ENCODE results near the gene ARL14. TPM values are rescaled to one million over a fixed set of nuclear protein-coding genes. Genes with fewer than 3 reads are reported as not detected.

ARL14 gene
- total RNA-seq, result not detected

- H3K27ac Mint-ChIP-seq, result no peak within 1 kb of the TSS
- ChIA-PET CTCF (interaction anchor here (0.7 to 2.7 kb wide), 2 partner anchors 10 to 272 kb away, joined by 4 to 9 read pairs; no protein-coding TSS in a partner anchor), POLR2A (no interaction called here)
- intact Hi-C loops (cut with micrococcal nuclease), result no loop called here
- H3K4me1 Mint-ChIP-seq (ENCODE audit: low read depth), result no peaks in the 10 kb centered on the region
- TF ChIP-seq, protein P1, sequence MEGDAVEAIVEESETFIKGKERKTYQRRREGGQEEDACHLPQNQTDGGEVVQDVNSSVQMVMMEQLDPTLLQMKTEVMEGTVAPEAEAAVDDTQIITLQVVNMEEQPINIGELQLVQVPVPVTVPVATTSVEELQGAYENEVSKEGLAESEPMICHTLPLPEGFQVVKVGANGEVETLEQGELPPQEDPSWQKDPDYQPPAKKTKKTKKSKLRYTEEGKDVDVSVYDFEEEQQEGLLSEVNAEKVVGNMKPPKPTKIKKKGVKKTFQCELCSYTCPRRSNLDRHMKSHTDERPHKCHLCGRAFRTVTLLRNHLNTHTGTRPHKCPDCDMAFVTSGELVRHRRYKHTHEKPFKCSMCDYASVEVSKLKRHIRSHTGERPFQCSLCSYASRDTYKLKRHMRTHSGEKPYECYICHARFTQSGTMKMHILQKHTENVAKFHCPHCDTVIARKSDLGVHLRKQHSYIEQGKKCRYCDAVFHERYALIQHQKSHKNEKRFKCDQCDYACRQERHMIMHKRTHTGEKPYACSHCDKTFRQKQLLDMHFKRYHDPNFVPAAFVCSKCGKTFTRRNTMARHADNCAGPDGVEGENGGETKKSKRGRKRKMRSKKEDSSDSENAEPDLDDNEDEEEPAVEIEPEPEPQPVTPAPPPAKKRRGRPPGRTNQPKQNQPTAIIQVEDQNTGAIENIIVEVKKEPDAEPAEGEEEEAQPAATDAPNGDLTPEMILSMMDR (IDR thresholded peaks at IDR 0.05), result no peak
- H3K4me3 Mint-ChIP-seq, result no peak within 1 kb of the TSS
- DNase-seq, result no peak
- no peaks in the 10 kb centered on the region for H3K9me3 Mint-ChIP-seq
- ATAC-seq, result no peak
- no peaks in the 10 kb centered on the region for H3K36me3 Mint-ChIP-seq (ENCODE audit: low read depth)
- peaks cover 16% of the 10 kb centered on the region for H3K27me3 Mint-ChIP-seq
Measured at GRCh38 chr3:160676547-160677303, at the start of gene ARL14. Gene ARL14 (plus strand): TSS chr3:160677160. CDS start chr3:160677347, 187 bp downstream.

GRCh38 chr3:160629491-160629890 lies 47.5 kb upstream of the ARL14 start:
- ChIA-PET POLR2A (no interaction called here), CTCF (no interaction called here)
- Mint-ChIP-seq H3K9me3 (no peaks in the 10 kb centered on the region), H3K27me3 (no peaks in the 10 kb centered on the region), H3K4me3 (no peak overlapping the region), H3K27ac (no peak overlapping the region), H3K36me3 (ENCODE audit: low read depth) (no peaks in the 10 kb centered on the region), H3K4me1 (ENCODE audit: low read depth) (no peaks in the 10 kb centered on the region)
- ATAC-seq (no peak), DNase-seq (no peak)
- TF ChIP-seq, protein P1 (IDR thresholded peaks at IDR 0.05), result no peak
- intact Hi-C loops (cut with micrococcal nuclease), result no loop called here

GRCh38 chr3:160633361-160634083 lies 43.4 kb upstream of the ARL14 start:
- no peak for DNase-seq
- CTCF ChIA-PET, result no interaction called here
- TF ChIP-seq, protein P1 (IDR thresholded peaks at IDR 0.05), result no peak
- Mint-ChIP-seq H3K27me3 (no peaks in the 10 kb centered on the region), H3K27ac (no peak overlapping the region), H3K36me3 (ENCODE audit: low read depth) (no peaks in the 10 kb centered on the region), H3K4me1 (ENCODE audit: low read depth) (no peaks in the 10 kb centered on the region), H3K9me3 (no peaks in the 10 kb centered on the region), H3K4me3 (no peak overlapping the region)
- intact Hi-C loops (cut with micrococcal nuclease), result no loop called here
- POLR2A ChIA-PET, result no interaction called here
- no peak for ATAC-seq

GRCh38 chr3:160635213-160635612 lies 41.7 kb upstream of the ARL14 start:
- ATAC-seq (no peak), DNase-seq (no peak)
- ChIA-PET POLR2A (no interaction called here), CTCF (no interaction called here)
- no peaks in the 10 kb centered on the region for H3K9me3 Mint-ChIP-seq
- H3K27me3 Mint-ChIP-seq, result no peaks in the 10 kb centered on the region
- H3K4me1 Mint-ChIP-seq (ENCODE audit: low read depth), result no peaks in the 10 kb centered on the region
- TF ChIP-seq, protein P1 (IDR thresholded peaks at IDR 0.05), result no peak
- no peaks in the 10 kb centered on the region for H3K36me3 Mint-ChIP-seq (ENCODE audit: low read depth)
- H3K27ac Mint-ChIP-seq, result no peak overlapping the region
- H3K4me3 Mint-ChIP-seq, result no peak overlapping the region
- intact Hi-C loops (cut with micrococcal nuclease), result no loop called here

DNA sequence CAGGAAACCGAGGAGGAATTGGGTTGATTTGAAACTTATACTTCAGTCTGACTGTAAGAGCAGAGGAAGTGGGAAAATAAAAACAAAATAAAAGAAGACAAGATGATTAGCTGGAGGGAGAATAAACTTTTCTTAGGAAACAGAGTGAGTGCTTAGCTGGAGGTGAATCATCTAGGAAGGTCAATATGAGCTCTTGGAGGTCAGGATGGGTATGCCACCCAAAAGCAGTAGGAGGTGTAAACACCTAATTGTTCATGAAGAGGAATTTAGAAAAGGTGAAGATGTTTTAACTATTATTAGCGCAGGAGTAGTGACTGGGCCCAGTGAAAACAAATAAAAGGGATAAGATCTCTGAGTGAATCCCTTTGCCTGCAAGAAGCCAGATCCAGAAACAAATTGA lies 39.9 kb upstream of the ARL14 start:
- no peaks in the 10 kb centered on the region for H3K9me3 Mint-ChIP-seq
- DNase-seq, result no peak
- no peak overlapping the region for H3K27ac Mint-ChIP-seq
- H3K4me3 Mint-ChIP-seq, result no peak overlapping the region
- ChIA-PET CTCF (no interaction called here), POLR2A (no interaction called here)
- TF ChIP-seq, protein P1 (IDR thresholded peaks at IDR 0.05), result no peak
- intact Hi-C loops (cut with micrococcal nuclease), result no loop called here
- H3K27me3 Mint-ChIP-seq, result no peaks in the 10 kb centered on the region
- H3K4me1 Mint-ChIP-seq (ENCODE audit: low read depth), result no peaks in the 10 kb centered on the region
- ATAC-seq, result no peak
- H3K36me3 Mint-ChIP-seq (ENCODE audit: low read depth), result no peaks in the 10 kb centered on the region
